ENCODE results near the gene CCL27.

The CCL27 gene, protein sequence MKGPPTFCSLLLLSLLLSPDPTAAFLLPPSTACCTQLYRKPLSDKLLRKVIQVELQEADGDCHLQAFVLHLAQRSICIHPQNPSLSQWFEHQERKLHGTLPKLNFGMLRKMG

DNA sequence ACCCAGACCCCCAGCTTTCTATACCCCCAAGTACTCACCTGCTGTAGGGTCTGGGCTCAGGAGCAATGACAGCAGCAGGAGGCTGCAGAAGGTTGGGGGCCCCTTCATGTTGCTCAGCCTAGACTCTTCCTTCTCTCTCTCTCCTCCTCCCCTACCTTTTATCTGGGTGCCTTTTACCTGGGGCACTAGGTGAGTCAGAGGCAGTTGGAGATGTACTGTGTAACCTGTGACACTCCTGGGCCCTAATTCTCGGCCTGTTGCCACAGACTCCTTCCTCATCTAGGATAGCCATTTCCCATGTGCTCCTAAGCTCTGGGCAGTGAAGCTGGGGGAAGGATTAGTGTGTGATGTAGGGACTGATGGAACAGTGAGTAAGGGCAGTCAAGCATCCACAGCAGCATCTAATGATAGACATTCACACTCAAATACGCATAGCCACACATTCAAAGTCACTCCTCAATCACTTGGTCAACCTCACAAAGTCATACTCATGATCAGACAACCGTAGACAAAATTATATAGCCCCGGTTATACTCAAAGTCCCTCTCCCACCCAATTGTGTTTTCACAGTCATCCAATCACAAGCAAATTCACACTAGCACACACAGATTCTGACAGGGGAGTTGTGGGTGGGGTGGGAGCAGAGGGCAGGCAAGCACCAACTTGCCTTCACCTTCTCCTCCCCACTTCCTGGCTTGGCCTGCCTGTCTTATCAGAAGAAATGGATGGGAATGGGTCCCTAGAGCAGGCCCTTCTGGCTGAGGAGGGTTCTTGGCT, at the start of gene CCL27:
Gene CCL27 (minus strand): TSS at position 132 of the 777 bp plus-strand sequence. CDS start 24 bp downstream, at position 108.
- Histone ChIP-seq H3K27ac (ENCODE audit: low read length) (no peak within 1 kb of the TSS), H3K9me3 (ENCODE audit: control insufficient read depth in 2 of 2, low read length in 2 of 2) (no peaks in the 10 kb centered on the region), H3K4me3 (ENCODE audit: low read length in 2 of 2) (no peak within 1 kb of the TSS), H3K4me1 (ENCODE audit: control insufficient read depth, insufficient read depth, low read length) (peaks cover 30% of the 10 kb centered on the region), H3K36me3 (ENCODE audit: control insufficient read depth in 2 of 2, insufficient read depth in 2 of 2, low read length in 2 of 2) (peaks cover 9 to 19% of the 10 kb centered on the region in 2 donors), H3K9ac (ENCODE audit: low read length in 2 of 2) (no peak within 1 kb of the TSS), H3K27me3 (ENCODE audit: control insufficient read depth in 1 of 2, insufficient read depth in 2 of 2, low read length in 2 of 2) (no peaks in the 10 kb centered on the region)

DNA sequence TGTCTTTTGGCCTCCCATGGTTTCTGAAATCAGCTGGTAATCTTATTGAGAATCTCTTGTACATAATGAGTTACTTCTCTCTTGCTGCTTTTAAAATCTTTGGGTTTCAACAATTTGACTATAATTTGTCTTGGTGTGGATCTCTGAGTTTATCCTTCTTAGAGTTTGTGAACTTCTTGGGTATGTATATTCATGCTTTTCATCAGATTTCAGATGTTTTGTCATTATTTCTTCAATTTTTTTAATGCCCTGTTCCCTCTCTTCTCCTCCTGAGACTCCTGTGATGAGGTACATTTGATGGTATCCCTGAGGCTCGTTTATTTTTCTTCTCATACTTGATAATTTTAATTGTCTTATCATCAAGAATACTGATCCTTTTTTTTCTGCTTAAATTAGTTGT, 49.7 kb upstream of the CCL27 start:
- no peak overlapping the region for H3K27ac ChIP-seq (ENCODE audit: low read length)
- H3K36me3 ChIP-seq (ENCODE audit: control insufficient read depth in 2 of 2, insufficient read depth in 2 of 2, low read length in 2 of 2), result no peaks in the 10 kb centered on the region
- H3K27me3 ChIP-seq (ENCODE audit: control insufficient read depth in 1 of 2, insufficient read depth in 2 of 2, low read length in 2 of 2), result peaks cover 0 to 4% of the 10 kb centered on the region in 2 donors
- no peak overlapping the region for H3K9ac ChIP-seq (ENCODE audit: low read length in 2 of 2)
- H3K4me1 ChIP-seq (ENCODE audit: control insufficient read depth, insufficient read depth, low read length), result peaks cover 6% of the 10 kb centered on the region
- H3K4me3 ChIP-seq (ENCODE audit: low read length in 2 of 2), result no peak overlapping the region
- no peaks in the 10 kb centered on the region for H3K9me3 ChIP-seq (ENCODE audit: control insufficient read depth in 2 of 2, low read length in 2 of 2)

GRCh38 chr9:34710023-34710422, 47.6 kb upstream of the CCL27 start, which contains the start of gene CCL21:
TSS of gene CCL21 (minus strand) at chr9:34710136. CDS start at chr9:34710066, 70 bp downstream.
- Histone ChIP-seq H3K27ac (ENCODE audit: low read length) (no peak within 1 kb of the TSS), H3K9ac (ENCODE audit: low read length in 2 of 2) (no peak within 1 kb of the TSS), H3K9me3 (ENCODE audit: control insufficient read depth in 2 of 2, low read length in 2 of 2) (no peaks in the 10 kb centered on the region), H3K27me3 (ENCODE audit: control insufficient read depth in 1 of 2, insufficient read depth in 2 of 2, low read length in 2 of 2) (peaks cover 0 to under 1% of the 10 kb centered on the region in 2 donors), H3K36me3 (ENCODE audit: control insufficient read depth in 2 of 2, insufficient read depth in 2 of 2, low read length in 2 of 2) (no peaks in the 10 kb centered on the region), H3K4me3 (ENCODE audit: low read length in 2 of 2) (no peak within 1 kb of the TSS), H3K4me1 (ENCODE audit: control insufficient read depth, insufficient read depth, low read length) (peaks cover 6% of the 10 kb centered on the region)

DNA sequence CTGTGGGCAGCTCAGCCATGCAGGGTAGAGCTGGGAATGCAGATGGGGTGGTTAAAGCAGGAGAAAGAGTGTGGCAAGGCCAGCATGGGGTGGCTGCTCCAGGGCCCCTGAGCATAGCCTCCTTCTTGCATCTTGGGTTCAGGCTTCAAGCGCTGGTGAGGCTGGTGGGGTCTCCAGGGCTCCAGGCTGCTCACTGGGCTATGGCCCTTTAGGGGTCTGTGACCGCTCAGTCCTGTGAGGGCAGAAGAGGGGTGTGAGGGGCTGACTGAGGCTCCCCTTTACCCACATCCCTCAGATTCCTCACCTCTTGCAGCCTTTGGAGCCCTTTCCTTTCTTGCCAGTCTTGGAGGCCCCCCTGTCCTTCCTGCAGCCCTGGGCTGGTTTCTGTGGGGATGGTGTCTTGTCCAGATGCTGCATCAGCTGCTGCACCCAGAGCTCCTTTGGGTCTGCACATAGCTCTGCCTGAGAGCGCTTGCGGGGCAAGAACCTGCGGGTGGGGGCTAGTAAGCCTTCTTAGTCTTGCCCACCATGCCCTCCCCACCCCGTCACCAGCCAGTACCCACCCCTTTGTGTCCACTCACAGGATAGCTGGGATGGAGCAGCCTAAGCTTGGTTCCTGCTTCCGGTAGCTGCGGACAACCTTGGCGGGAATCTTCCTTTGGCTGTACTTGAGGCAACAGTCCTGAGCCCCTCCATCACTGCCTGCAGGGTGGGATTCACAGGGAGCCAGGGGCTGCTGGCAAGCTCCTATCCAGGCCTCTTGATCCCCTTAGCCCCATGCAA, 46.9 kb upstream of the CCL27 start:
- Histone ChIP-seq H3K27me3 (ENCODE audit: control insufficient read depth in 1 of 2, insufficient read depth in 2 of 2, low read length in 2 of 2) (no peaks in the 10 kb centered on the region), H3K4me1 (ENCODE audit: control insufficient read depth, insufficient read depth, low read length) (peaks cover 6% of the 10 kb centered on the region), H3K4me3 (ENCODE audit: low read length in 2 of 2) (no peak overlapping the region), H3K27ac (ENCODE audit: low read length) (no peak overlapping the region), H3K9ac (ENCODE audit: low read length in 2 of 2) (no peak overlapping the region), H3K9me3 (ENCODE audit: control insufficient read depth in 2 of 2, low read length in 2 of 2) (no peaks in the 10 kb centered on the region), H3K36me3 (ENCODE audit: control insufficient read depth in 2 of 2, insufficient read depth in 2 of 2, low read length in 2 of 2) (no peaks in the 10 kb centered on the region)

DNA sequence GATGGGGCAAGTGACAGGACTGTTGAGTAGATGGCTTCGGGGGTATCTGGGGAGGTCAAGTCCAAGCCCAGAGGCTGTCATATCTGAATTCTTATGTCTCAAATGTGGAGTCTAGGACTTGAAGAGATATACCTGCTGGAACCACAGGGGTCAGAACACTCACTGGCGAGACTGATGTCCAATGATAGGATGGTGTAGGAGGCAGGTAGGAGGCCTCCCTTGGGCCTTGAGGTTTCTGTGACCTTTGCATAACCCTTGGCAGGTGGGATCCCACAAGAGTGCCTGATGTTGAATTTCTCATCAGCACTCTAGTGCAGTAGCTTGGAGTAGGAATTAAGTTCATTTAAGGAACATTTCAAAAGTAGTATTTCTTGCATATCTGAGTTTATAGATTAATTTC, 44.7 kb upstream of the CCL27 start:
- Histone ChIP-seq H3K27ac (ENCODE audit: low read length) (no peak overlapping the region), H3K27me3 (ENCODE audit: control insufficient read depth in 1 of 2, insufficient read depth in 2 of 2, low read length in 2 of 2) (no peaks in the 10 kb centered on the region), H3K36me3 (ENCODE audit: control insufficient read depth in 2 of 2, insufficient read depth in 2 of 2, low read length in 2 of 2) (no peaks in the 10 kb centered on the region), H3K9me3 (ENCODE audit: control insufficient read depth in 2 of 2, low read length in 2 of 2) (no peaks in the 10 kb centered on the region), H3K9ac (ENCODE audit: low read length in 2 of 2) (no peak overlapping the region), H3K4me1 (ENCODE audit: control insufficient read depth, insufficient read depth, low read length) (peaks cover 6% of the 10 kb centered on the region), H3K4me3 (ENCODE audit: low read length in 2 of 2) (no peak overlapping the region)

DNA sequence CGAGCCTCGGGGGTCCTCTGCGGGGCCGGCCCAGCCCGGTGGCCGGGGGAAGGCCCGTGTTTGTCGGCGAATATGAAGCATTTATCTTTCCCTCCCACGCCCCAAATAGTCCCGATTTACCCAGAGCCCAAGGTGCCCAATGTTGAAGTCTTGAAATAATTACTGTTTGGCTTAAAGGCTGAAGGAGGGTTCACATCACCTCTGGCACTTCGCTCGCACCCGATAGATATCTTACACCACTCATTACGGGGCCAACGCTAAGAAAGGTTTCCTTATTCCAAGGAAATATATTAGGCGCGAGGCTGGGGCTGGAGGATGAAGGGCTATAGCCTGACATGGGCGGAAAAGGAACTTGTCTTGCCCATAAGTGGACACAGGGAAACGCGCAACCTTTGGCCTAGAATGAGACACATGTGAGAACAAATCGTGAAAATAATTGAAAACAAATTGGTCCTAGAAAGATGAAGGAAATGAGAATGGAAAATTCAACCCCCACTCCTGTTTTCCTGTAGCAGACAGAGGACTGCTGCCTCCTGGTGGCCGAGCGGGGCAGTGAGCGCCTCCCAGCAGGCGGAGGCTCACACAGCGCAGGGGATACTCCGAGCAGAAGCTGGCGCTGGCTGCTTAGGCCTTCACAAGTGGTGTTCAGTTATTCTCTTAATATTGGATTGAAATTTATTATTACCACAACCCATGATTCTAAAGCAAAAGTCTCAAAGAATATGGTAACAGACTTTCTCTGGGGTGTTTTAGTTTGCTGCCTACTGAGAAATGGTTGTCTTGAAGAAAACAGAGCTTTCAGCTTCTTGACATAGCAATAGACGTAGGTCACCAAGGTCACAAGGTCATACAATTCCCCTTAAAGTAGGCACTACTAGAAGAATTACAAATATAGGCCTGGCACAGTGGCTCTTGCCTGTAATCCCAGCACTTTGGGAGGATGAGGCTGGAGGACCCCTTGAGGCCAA, 39.6 kb upstream of the CCL27 start:
- Histone ChIP-seq H3K4me3 (ENCODE audit: low read length in 2 of 2) (peak overlapping the region; percentile 61 to 80), H3K9me3 (ENCODE audit: control insufficient read depth in 2 of 2, low read length in 2 of 2) (no peaks in the 10 kb centered on the region), H3K9ac (ENCODE audit: low read length in 2 of 2) (peak overlapping the region; percentile 24 to 75), H3K27me3 (ENCODE audit: control insufficient read depth in 1 of 2, insufficient read depth in 2 of 2, low read length in 2 of 2) (no peaks in the 10 kb centered on the region), H3K4me1 (ENCODE audit: control insufficient read depth, insufficient read depth, low read length) (peaks cover 9% of the 10 kb centered on the region), H3K27ac (ENCODE audit: low read length) (peak overlapping the region; percentile 60), H3K36me3 (ENCODE audit: control insufficient read depth in 2 of 2, insufficient read depth in 2 of 2, low read length in 2 of 2) (no peaks in the 10 kb centered on the region)

- Histone ChIP-seq H3K36me3 (ENCODE audit: control insufficient read depth in 2 of 2, insufficient read depth in 2 of 2, low read length in 2 of 2) (no peaks in the 10 kb centered on the region), H3K9me3 (ENCODE audit: control insufficient read depth in 2 of 2, low read length in 2 of 2) (no peaks in the 10 kb centered on the region), H3K27me3 (ENCODE audit: control insufficient read depth in 1 of 2, insufficient read depth in 2 of 2, low read length in 2 of 2) (no peaks in the 10 kb centered on the region), H3K4me1 (ENCODE audit: control insufficient read depth, insufficient read depth, low read length) (peaks cover 9% of the 10 kb centered on the region), H3K27ac (ENCODE audit: low read length) (peak overlapping the region; percentile 60), H3K9ac (ENCODE audit: low read length in 2 of 2) (peak overlapping the region; percentile 27 to 75), H3K4me3 (ENCODE audit: low read length in 2 of 2) (peak overlapping the region; percentile 61 to 80)
Measured at GRCh38 chr9:34701023-34701768, 38.7 kb upstream of the CCL27 start.

GRCh38 chr9:34694811-34695210, 32.4 kb upstream of the CCL27 start:
- no peak overlapping the region for H3K4me3 ChIP-seq (ENCODE audit: low read length in 2 of 2)
- H3K27me3 ChIP-seq (ENCODE audit: control insufficient read depth in 1 of 2, insufficient read depth in 2 of 2, low read length in 2 of 2), result no peaks in the 10 kb centered on the region
- H3K36me3 ChIP-seq (ENCODE audit: control insufficient read depth in 2 of 2, insufficient read depth in 2 of 2, low read length in 2 of 2), result no peaks in the 10 kb centered on the region
- H3K27ac ChIP-seq (ENCODE audit: low read length), result no peak overlapping the region
- no peaks in the 10 kb centered on the region for H3K4me1 ChIP-seq (ENCODE audit: control insufficient read depth, insufficient read depth, low read length)
- no peaks in the 10 kb centered on the region for H3K9me3 ChIP-seq (ENCODE audit: control insufficient read depth in 2 of 2, low read length in 2 of 2)
- H3K9ac ChIP-seq (ENCODE audit: low read length in 2 of 2), result no peak overlapping the region

- no peaks in the 10 kb centered on the region for H3K9me3 ChIP-seq (ENCODE audit: control insufficient read depth in 2 of 2, low read length in 2 of 2)
- no peak overlapping the region for H3K9ac ChIP-seq (ENCODE audit: low read length in 2 of 2)
- H3K27ac ChIP-seq (ENCODE audit: low read length), result no peak overlapping the region
- H3K4me1 ChIP-seq (ENCODE audit: control insufficient read depth, insufficient read depth, low read length), result no peaks in the 10 kb centered on the region
- no peaks in the 10 kb centered on the region for H3K36me3 ChIP-seq (ENCODE audit: control insufficient read depth in 2 of 2, insufficient read depth in 2 of 2, low read length in 2 of 2)
- no peaks in the 10 kb centered on the region for H3K27me3 ChIP-seq (ENCODE audit: control insufficient read depth in 1 of 2, insufficient read depth in 2 of 2, low read length in 2 of 2)
- H3K4me3 ChIP-seq (ENCODE audit: low read length in 2 of 2), result no peak overlapping the region
Measured at GRCh38 chr9:34693560-34693959, 31.1 kb upstream of the CCL27 start.

All from stomach smooth muscle (tissue), 2 donors.